Dedifferentiated amniotic fluid mesenchymal stem cell (primary cell): ENCODE measurements around the gene HS3ST6.
"Not testable (repeated sequence)": the region's sequence is repeated elsewhere in the genome, so short reads cannot be mapped to it uniquely, and the experiment has no call there.

Experiments used
- DNase-seq: peaks from one replicate; pipeline ENCODE4 v3.0.0-alpha.2; 2016; ENCODE audit errors: extremely low spot score

Gene HS3ST6

DNA sequence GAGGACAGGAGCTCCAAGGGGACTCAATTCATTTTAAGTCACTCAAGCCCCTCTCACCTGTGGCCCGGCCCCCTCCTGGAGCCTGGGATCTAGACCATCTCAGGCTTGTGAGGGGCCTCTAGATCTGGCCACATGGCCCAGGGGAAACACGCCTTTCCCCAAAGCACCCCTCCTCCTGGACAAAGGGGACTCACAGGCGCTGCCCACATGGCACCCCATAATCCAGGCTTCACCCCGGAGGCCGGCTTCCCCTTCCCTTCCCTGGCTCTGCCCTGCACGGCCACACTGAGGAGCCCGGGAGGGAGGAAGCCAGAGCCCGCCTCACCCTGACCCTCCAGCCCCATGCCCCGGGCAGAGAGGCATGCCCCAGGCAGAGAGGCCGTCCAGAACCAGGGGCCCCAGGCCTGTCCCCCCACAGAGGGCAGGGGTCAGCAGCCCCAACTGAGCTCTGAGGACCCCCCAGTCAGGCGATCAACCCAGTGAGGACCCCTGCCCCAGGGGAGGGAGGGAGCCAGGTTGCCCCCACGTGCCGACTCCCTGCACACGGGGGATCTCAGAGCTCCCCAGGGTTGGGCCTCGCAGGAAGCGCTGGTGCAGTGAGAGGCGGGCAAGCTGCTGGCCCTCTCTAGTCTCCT, 10.9 kb downstream of the HS3ST6 start:
- no peak for DNase-seq

DNA sequence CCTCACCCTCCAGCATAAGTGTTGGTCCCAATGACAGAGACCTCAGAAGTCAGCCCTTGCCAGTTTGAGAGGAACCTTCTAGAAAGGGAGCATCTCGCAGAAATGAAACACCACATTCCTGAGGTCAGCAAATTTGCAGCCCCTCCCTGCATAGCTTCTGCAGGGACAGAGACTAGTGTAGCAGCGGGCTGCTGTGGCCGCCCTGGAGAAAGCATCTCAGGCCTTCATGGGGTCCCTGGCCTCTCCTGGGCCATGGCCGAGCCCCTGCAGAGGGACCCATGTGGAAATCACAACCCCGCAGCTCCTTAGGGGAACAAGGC, 11.4 kb downstream of the HS3ST6 start:
- no peak for DNase-seq

DNA sequence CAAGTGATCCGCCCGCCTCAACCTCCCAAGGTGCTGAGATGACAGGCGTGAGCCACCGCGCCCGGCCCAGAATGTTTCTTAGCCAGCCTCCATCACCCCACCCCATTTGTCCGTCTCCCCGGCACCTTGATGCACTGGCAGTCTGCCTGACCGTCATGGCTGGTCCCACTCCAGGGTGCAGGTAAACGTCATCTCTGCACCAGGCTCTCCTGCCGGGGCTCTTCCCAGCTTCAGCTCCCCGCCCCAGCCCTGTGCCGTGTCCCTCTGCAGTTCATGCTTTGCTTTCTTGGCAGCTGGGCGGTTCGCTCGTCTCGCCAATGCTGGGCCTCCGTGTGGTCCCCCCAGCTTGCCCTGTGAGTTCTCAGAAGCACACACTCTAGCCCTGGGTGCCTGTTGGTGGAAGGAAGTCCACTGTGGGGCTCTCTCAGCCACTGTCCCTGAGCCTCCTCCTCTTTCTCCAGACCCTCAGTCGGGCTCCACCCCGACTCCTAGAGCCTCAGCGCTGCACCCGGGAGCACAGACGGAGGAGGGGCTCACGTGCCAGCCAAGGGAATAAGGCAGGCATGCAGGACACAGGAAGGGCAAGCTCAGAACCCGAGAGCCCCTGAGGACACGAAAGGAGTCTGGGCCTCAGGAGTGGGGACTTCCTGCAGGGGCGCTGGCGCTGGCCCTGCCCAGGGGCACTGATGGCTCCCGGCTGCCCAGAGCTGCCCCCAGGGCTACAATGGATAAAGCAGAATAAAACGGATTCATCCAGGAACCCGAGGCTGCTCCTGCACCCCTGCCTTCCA, 12.0 kb downstream of the HS3ST6 start:
- no peak for DNase-seq

DNA sequence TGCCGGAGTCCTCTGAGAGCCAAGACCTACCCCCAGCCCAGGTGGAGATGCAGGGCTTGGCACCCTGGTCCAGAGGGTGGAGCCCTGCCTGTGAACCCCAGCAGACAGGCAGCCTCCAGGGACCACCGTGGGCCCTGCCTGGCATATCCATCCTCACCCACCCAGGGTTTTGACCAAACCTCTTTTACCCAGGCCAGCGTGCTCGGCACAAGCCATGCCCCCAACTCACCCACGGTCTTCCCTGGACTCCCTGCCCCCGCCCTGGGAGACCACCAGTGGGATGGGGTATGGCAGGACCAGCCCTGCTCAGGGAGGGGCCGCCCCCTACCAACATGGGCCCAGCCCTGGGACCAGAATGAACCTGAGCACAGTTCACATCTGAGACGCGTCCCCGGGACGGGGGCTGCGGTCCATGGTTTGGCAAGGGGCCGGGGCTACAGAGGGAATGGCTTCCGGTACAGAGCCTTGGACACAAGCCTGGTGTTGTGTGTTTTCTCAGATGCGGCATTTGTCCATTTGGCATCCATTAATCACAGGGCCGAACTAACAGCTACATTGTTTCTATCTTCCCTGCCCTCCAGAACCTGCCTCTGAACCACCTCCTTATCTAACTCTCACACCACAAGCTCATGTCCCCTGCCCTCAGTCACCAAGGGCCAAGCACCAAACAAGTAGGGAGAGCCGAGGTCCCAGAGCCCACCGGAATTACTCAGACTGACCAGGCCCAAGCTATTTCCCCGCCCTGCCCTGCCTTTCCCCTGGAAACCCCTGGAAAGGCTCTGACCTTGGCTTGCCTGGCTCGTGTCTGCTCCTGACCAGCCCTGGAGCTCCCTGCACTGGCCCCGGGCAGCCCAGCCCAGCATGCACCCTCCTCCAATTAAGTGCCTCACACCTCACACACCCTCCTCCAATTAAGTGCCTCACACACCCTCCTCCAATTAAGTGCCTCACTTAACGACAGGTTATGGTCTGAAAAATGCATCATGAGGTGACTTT, 14.1 kb downstream of the HS3ST6 start:
- no peak for DNase-seq

DNA sequence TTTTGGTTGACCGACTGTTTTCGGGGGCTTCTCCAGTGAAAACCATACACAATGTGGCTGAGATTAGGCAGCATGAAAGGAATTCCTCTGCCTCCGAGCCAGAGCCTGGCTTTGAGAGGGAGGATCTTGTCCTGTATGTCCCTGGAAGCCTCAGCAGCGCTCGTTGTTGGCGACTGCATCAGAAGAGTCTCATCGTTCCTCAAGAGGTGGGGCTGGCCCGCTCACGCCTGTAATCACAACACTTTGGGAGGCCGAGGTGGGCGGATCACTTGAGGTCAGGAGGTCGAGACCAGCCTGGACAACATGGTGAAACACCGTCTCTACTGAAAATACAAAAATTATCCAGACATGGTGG, 15.0 kb downstream of the HS3ST6 start:
- DNase-seq = no peak

DNA sequence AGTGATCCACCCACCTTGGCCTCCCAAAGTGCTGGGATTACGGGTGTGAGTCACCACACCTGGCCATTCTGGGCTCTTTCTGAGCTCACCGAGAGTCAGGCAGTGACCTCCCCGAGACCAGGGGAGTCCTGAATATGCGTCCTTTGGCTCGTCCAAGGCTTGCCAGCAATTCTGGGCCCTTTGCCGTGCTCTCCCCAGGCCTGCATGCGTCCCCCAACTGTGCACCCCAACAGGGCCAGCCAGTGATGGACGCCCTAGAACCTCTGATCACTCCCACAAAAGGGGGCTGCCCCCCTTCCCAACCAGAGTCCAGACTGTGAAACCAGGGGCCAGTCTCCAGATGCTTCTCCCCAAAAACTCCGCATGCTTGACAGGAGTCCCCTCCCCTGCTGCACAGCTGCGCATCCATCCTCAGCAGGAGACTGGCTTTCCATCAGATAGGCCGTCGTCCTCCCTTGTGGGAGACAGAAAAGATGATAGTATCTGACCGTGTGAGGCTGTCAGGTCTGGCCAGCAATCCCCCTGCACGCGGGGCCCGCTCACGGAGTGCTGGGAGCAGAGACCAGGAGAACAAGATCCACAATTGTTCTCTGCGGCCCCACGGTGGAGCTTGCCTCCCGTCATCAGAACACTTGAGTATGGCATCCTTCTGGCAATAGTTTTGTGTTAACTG, 15.5 kb downstream of the HS3ST6 start:
- no peak for DNase-seq

DNA sequence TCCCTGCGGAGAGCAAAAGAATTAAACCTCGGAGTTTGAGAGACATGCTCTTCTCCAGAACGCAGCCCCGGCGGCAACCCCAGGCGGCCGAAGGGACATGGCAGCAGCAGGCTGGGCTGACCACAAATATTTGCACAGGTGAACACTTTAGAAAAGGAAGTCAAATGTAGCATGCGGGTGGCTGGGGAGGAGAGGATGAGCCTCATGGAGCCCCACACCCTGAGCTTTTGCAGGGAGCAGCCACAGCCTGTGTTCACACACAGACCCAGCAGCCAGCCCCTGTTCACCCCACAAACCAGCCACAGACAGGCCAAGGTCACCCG, 17.8 kb downstream of the HS3ST6 start:
- no peak for DNase-seq

DNA sequence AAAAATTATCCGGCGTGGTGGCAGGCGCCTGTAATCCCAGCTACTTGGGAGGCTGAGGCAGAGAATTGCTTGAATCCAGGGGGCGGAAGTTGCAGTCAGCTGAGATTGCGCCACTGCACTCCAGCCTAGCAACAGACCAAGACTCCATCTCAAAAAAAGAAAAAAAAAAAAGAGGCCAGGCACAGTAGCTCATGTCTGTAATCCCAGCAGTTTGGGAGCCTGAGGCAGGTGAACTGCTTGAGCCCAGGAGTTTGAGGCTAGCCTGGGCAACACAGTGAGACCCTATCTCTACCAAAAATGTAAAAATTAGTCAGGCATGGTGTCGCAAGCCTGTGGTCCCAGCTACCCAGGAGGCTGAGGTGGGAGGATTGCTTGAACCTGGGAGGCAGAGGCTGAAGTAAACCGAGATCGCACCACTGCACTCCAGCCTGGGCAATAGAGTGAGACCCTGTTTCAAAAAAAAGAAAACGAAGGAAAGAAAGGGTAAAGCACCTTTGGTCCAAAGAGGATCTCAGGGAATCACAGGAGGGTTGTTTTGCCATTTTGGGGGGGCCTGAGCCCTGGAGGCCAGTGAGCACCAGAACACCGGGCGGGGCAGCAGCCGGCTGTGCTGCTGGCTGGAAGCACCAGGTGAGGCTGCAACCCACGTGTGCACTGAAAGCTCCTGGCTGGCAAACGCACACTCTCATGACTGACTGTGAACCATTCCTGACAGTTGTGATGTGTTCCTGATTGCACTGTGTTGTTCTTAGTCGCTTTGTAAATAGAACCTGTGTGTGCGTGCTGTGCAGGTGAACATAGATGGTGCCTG, 18.4 kb downstream of the HS3ST6 start:
- DNase-seq = no peak

DNA sequence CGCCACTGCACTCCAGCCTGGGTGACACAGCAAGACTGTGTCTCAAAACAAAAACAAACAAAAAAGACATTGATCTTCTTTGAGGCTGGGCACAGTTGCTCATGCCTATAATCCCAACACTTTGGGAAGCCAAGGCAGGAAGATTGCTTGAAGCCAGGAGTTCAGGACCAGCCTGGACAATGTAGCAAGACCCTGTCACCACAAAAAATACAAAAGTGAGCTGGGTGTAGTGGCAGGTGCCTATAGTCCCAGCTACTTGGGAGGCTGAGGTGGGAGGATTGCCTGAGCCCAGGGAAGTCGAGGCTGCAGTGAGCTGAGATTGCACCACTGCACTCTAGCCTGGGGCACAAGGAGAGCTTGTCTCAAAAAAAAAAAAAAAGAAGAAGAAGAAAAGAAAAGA, 20.5 kb downstream of the HS3ST6 start:
- DNase-seq = not testable (repeated sequence)

DNA sequence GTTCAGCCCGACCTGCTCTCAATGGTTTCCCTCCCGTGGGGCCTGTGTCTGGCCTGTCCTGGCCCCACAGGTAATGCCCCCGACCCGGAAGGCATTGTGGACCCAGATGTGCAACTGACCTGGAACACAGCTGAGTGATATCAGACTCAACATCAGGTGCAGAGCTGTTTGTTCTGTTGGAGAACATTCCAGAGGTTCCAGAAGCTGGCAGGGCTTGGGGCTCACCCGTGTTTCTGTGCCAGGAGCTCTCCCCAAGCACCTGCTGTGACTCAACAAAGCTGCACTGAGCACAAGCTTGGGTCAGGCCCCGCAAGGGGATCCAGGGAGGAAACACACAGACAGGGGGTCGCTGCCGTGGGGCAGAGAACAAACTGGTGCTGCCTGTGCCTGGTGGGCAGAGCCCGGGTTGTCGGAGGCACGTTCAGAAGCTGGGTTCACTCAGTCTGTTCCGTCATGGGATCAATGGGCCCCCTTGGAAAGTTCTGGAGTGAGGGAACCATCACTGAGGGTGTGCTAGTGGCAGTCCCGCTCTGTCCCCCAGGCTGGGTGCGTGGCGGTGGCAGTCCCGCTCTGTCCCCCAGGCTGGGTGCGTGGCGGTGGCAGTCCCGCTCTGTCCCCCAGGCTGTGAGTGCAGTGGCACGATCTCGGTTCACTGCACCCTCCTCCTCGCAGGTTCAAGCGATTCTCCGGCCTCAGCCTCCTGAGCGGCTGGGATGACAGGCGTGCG, 22.1 kb downstream of the HS3ST6 start:
- DNase-seq = no peak

DNA sequence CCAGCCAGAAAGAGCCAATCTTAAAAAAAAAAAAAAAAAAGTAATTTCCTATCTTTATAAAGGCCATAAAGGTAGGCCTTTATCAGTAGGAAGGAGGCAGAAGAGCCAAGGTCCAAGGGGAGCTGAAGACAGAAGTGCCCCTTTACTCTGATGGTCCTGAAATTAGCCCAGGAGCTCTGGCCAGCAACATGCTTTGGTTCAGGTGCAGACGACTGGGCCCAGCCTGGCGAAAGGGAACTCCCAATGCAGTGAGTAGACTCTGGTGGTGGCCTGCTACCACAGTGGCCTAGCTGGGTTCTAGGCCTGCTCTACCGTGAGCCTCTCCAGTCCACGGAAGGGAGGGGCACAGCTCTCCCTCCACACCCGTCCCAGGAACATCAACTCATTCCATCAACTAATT, 23.1 kb downstream of the HS3ST6 start:
- no peak for DNase-seq

DNA sequence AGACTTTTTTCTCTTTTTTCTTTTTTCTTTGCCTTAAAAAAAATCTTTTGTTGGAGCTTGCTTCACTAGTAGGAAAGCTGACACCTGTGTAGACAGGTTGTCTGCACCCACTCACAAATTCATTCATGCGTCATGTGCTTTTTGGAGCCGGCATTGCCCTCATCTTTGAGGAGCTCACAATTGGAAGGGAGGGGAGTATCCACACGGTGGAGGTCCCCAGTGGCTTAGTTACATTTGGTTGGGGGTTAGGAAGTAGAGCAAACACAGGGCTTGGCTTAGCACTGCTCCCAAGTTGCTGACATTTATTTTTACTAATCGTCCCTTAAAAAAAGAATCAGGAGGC, 27.5 kb downstream of the HS3ST6 start:
- no peak for DNase-seq

DNA sequence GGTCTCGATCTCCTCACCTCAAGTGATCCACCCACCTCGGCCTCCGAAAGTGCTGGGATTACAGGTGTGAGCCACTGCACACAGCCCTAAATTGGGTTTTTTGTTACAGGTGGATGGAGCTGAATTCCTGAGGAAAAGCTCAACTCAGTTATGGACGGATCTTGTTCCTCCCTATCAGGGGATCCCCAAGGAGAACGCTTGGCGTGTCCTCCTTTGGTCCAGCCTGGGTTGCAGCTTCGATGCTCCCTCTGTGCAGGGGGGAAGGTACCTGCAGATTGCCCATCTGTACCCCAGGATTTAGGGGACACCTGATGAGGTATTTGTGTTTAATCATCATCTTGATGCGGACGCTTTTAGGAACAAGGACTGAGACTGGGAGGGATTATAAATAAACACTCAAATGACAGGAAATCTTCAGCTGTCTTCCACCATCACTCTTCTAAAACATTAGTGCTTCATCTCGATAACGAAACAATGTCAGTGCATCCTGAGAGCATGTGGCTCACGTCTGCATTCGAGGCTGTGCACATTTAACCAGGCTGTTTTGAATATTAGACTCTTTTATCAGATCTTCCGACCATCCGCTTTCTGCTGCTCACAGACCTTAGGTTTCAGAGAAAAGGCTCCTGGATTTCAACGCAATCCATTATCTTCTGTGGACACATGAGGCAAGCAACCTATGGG, 28.0 kb downstream of the HS3ST6 start:
- no peak for DNase-seq

DNA sequence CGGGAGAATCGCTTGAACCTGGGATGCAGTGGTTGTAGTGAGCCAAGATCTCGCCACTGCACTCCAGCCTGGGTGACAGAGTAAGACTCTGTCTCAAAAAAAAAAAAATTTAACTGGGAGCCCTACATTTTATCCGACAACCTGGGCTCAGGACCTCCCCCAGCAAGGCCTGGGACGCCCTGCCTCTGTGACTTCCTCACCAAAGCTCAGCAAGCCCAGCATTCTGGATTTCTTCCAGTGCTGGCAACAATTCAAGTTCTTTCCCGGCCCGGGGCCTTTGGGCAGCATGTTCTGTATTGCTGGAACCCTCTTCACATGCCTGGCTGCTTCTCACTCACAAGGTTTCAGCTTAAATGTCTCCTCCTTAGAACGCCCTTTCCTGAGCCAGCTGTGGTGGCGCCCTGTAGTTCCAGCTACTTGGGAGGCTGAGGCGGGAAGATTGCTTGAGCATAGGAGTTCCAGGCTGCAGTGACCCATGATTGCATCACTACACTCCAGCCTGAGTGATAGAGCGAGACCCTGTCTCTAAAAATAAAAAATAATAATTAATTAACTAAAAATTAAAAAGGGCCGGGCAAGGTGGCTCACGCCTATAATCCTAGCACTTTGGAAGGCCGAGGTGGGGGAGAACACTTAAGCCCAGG, 30.4 kb downstream of the HS3ST6 start:
- no peak for DNase-seq

DNA sequence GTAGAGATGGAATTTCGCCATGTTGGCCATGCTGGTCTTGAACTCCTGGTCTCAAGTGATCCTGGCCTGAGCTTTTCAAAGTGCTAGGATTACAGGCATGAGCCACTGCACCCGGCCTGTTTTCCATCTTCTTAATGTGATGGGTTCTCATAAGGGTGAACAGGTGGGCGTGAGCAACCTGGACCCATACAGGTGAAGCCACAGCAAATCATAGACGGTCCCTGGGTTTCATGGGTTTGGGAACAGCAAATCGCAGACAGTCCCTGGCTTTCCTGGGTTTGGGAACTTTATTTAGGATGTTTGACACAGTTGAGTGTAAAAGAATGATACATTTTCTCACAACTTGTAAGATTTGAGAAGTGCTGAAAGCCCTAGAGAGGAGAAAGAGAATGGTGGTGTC, 33.3 kb downstream of the HS3ST6 start:
- no peak for DNase-seq

DNA sequence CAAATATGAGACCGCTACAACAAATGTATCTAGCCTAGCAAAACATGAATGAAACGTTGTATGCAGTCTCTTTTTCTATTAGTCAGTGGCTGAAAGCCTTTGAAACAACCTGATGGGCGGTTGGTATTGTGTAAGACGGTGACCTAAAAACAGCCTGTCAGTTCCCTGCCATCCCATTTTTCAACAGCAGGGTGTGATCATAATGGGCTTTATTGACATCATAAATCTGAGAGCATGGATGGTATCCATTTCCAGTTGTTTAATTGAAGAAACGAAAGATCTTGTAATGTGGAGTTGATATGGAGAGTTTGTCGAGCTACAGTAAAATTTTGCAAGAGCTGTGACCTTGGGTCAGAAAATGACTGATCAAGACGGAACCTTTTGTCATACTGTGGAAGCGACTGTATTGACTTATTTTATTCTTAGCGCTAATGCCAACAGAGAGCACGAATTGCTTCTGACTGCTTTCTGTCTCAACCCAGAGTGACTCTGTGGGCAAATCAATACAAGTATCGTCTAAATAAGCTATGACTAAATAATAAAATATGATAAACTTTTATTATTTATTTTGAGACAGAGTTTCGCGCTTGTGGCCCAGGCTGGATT, 34.0 kb downstream of the HS3ST6 start:
- no peak for DNase-seq

DNA sequence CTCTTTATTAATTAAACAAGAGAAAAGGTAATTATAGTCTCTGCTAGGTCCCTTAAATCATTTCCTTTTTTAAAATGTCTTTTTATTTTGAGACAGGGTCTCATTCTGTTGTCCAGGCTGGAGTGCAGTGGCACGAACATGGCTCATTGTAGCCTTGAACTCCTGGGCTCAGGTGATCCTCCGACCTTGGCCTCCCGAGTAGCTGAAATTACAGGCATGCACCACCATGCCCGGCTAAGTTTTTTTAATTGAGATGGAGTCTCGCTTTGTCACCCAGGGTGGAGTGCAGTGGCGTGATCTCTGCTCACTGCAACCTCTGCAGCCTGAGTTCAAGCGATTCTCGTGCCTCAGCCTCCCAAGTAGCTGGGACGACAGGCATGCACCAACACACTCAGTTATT, 37.0 kb downstream of the HS3ST6 start:
- not testable (repeated sequence) for DNase-seq

DNA sequence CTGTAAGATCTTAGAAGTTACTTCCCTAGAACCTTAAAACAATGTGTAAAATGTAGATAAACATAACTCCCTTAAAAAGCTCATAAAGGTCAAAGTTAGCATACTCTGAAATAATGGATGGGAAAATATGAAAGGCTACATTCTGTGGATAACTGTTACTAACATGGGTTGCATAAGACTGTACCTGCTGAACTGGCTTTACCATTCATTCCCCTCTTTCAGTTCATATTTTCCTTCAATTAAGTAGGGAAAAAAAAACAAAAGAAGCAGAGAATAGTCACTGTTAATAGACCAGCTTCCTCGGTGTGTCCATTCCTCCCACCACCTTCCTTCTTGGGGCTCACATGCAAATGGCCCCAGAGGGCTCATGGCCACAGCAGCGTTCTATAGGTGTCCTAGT, 38.7 kb downstream of the HS3ST6 start:
- no peak for DNase-seq

DNA sequence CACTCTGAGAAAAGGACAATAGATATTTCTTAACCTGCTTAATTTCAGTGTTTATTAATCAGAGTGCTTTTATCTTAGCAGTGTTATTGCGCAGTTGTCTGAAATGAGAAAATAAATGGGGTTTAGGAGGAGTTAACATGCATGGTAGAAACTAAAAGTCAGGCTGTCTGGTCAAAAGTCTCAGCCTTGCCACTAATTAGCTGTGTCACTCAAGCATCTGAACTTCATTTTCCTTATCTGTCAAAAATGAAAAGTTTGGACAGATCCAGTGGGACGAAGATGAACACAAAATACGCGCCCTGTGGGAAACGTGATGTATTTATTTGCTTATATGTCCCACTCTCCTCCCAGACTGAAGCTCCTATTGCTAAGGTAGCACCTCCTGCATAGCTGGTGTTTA, 40.0 kb downstream of the HS3ST6 start:
- DNase-seq = no peak
